Psoas muscle (tissue), 8 donors: ENCODE measurements around the gene VRK1. TPM values are rescaled to one million over a fixed set of nuclear protein-coding genes. Genes with fewer than 3 reads are reported as not detected.

Experiments
- ATAC-seq, 4 donors: fragments of 200-7000 bp; cut with Tn5 transposase; one replicate each; pipeline ENCODE4 v1.9.1; 2020; ENCODE audit warnings: moderate library complexity in 3 of 4, mild to moderate bottlenecking in 2 of 4
- DNase-seq, 2 donors: peaks; one replicate each; pipeline ENCODE4 v3.0.0-alpha.2; 2020
- H3K27ac ChIP-seq: fragments of 200-600 bp; one replicate; pipeline ENCODE4 v1.8.0; 2022
- H3K27me3 ChIP-seq, 3 donors: fragments of 200-600 bp in 1 of 3; one replicate each; pipeline versions ENCODE4 v1.6.1 to v1.8.0; 2013 to 2022; ENCODE audit warnings: low read length in 2 of 3, mild to moderate bottlenecking in 2 of 3, moderate library complexity in 1 of 3; ENCODE audit not compliant: insufficient read depth in 3 of 3
- H3K36me3 ChIP-seq, 2 donors: fragments of 200-600 bp in 1 of 2; one replicate each; pipeline versions ENCODE4 v1.6.1 to v1.8.0; 2013 to 2022; ENCODE audit warnings: low read depth in 1 of 2, mild to moderate bottlenecking in 1 of 2, moderate library complexity in 1 of 2; ENCODE audit not compliant: insufficient read depth in 1 of 2
- H3K4me1 ChIP-seq: fragments of 200-600 bp; one replicate; pipeline ENCODE4 v1.8.0; 2022
- H3K4me3 ChIP-seq: fragments of 200-600 bp; one replicate; pipeline ENCODE4 v1.8.0; 2022; ENCODE audit warnings: mild to moderate bottlenecking
- H3K9me3 ChIP-seq: fragments of 200-600 bp; one replicate; pipeline ENCODE4 v1.8.0; 2022
- CTCF ChIP-seq: fragments of 200-600 bp; IDR thresholded peaks from one replicate; pipeline ENCODE4 v1.8.0; 2022; ENCODE audit warnings: antibody characterized with exemption
- WGBS, 3 donors: extraction: QIAGEN DNeasy Blood & Tissue Kit; methylation state at CpG; one replicate each; pipeline versions ENCODE4 v1.1.6 to v1.1.7; 2013; 5-methylcytosine and 5-hydroxymethylcytosine counted together
- intact Hi-C, 2 donors: fragments of 100-400 bp; cut with DNase I; formaldehyde crosslinking; loops; one replicate each; pipeline versions ENCODE4 v1.11.0 to v1.14.2; 2022
- long read RNA-seq, 2 donors: library from polyadenylated mRNA; unstranded; transcript quantifications; one replicate each; pipeline ENCODE4 v2.0.0, GENCODE V29; 2021
- polyA plus RNA-seq, 3 donors: library from polyadenylated mRNA; stranded (reverse); fragments of 200-250 nt; gene quantifications; one replicate each; pipeline ENCODE4 v1.2.3, GENCODE V29; 2013
- total RNA-seq, 4 donors: library from RNA; stranded (reverse); fragmentation: NEBNext Ultra II Directional in 2 of 4; extraction: Animal tissue kit (Norgen Biotek cat#: 25700) in 2 of 4; gene quantifications; one replicate each; pipeline versions ENCODE4 v1.2.1 to v1.2.4, GENCODE V29; 2021 to 2023
- donor health status: healthy with polysubstance abuse.
- donor health status: DM: no; HTN: no; CAD: no; lungs with moderate emphysema.
- donor health status: Bipolar disorder and iron deficiency.
- donor health status: healthy.
- donor health status: DM: yes; HTN: yes; CAD: no.
- donor health status: DM: no; HTN: no; CAD: no.
- donor health status: DM: no; HTN: no; CAD: no.
- donor health status: DM: yes; HTN: yes; CAD: no.

VRK1 gene
- 1 to 10 TPM; 2.5 to 4.3 (median 3.1) TPM for total RNA-seq
- polyA plus RNA-seq = 1 to 10 TPM; 4.0 to 4.9 (median 4.3) TPM
- long read RNA-seq, donor 1 = 0 reads
- long read RNA-seq, donor 2, transcript VRK1-201 (13 exons, 1,745 nt) = major isoform, 6 of 11 reads
- long read RNA-seq, donor 2, partial matches to known transcripts = 3 of 11 reads
- long read RNA-seq, donor 2, other reads (novel, unspliced or antisense) = 2 of 11 reads

- ATAC-seq (peak; percentile 100), DNase-seq (peak; percentile 97 to 98)
- no peaks in the 10 kb centered on the region for H3K36me3 ChIP-seq
- no peaks in the 10 kb centered on the region for H3K9me3 ChIP-seq
- H3K4me1 ChIP-seq = peaks cover 12% of the 10 kb centered on the region
- TF ChIP-seq CTCF = no peak
- 3% methylated on average over 50 to 57 of the region's 57 CpGs for WGBS, 3 donors
- H3K27me3 ChIP-seq = no peaks in the 10 kb centered on the region
- peak within 1 kb of the TSS; percentile 87 for H3K4me3 ChIP-seq
- peak within 1 kb of the TSS; percentile 10 for H3K27ac ChIP-seq
- intact Hi-C loops = no loop called here
Measured at GRCh38 chr14:96796851-96797581, at the start of gene VRK1. VRK1 (plus strand) TSS chr14:96797382; CDS start chr14:96833472, 36,090 bp downstream.

- no peak for DNase-seq
- no peak for ATAC-seq
- Histone ChIP-seq H3K9me3 (no peaks in the 10 kb centered on the region), H3K27ac (no peak overlapping the region), H3K4me3 (no peak overlapping the region), H3K36me3 (no peaks in the 10 kb centered on the region), H3K4me1 (no peaks in the 10 kb centered on the region), H3K27me3 (peaks cover 0 to 42% (median 12%) of the 10 kb centered on the region in 3 donors)
- intact Hi-C loops = no loop called here
- no peak for TF ChIP-seq CTCF
- WGBS, 3 donors = 76 to 82% (median 79%) methylated on average over 10 of the region's 10 CpGs
Measured at GRCh38 chr14:96747608-96748007, 49.6 kb upstream of the VRK1 start.

- H3K36me3 ChIP-seq = no peaks in the 10 kb centered on the region
- 32 to 35% (median 32%) methylated on average over 6 of the region's 6 CpGs for WGBS, 3 donors
- H3K27me3 ChIP-seq = peaks cover 0 to 34% (median 12%) of the 10 kb centered on the region in 3 donors
- no peaks in the 10 kb centered on the region for H3K9me3 ChIP-seq
- intact Hi-C loops = no loop called here
- H3K4me1 ChIP-seq = no peaks in the 10 kb centered on the region
- DNase-seq (no peak), ATAC-seq (no peak)
- no peak for TF ChIP-seq CTCF
- no peak overlapping the region for H3K4me3 ChIP-seq
- no peak overlapping the region for H3K27ac ChIP-seq
Measured at GRCh38 chr14:96748362-96748761, 48.8 kb upstream of the VRK1 start.

- no peaks in the 10 kb centered on the region for H3K36me3 ChIP-seq
- intact Hi-C loops = no loop called here
- H3K4me3 ChIP-seq = no peak overlapping the region
- 53 to 68% (median 61%) methylated on average over 3 of the region's 3 CpGs for WGBS, 3 donors
- no peak for DNase-seq
- ATAC-seq = no peak
- H3K4me1 ChIP-seq = no peaks in the 10 kb centered on the region
- no peak overlapping the region for H3K27ac ChIP-seq
- TF ChIP-seq CTCF = no peak
- no peaks in the 10 kb centered on the region for H3K9me3 ChIP-seq
- peaks cover 0 to 25% (median 7%) of the 10 kb centered on the region in 3 donors for H3K27me3 ChIP-seq
Measured at GRCh38 chr14:96751505-96751904, 45.7 kb upstream of the VRK1 start.
